Measurements from ENCODE around the gene CUL2. TPM values are rescaled to one million over a fixed set of nuclear protein-coding genes. Genes with fewer than 3 reads are reported as not detected.
A peak's percentile ranks its signal among the peaks of the same experiment; 100 is the strongest.

The CUL2 gene
- total and polyA plus RNA-seq, 9 donors: 10.5 to 33.0 (median 23.6) TPM

- DNase-seq: no peak
- Histone ChIP-seq H3K27me3 (no peaks in the 10 kb centered on the region), H3K27ac (no peak overlapping the region), H3K9me3 (no peaks in the 10 kb centered on the region), H3K36me3 (no peaks in the 10 kb centered on the region), H3K4me3 (no peak overlapping the region), H3K4me1 (ENCODE audit: insufficient read depth) (peaks cover 5% of the 10 kb centered on the region)
- WGBS, 3 donors: 90 to 94% (median 92%) methylated on average over 2 of the region's 2 CpGs
- TF ChIP-seq POLR2A (IDR thresholded peaks at IDR 0.05) (no peak), EP300 (IDR thresholded peaks at IDR 0.05) (no peak), CTCF (IDR thresholded peaks at IDR 0.05) (no peak)
- intact Hi-C loops (cut with DNase I): no loop called here
These were observed 42.6 kb upstream of the CUL2 start for GRCh38 chr10:35132727-35133126.

- intact Hi-C loops (cut with DNase I): no loop called here
- no peak overlapping the region for H3K27ac ChIP-seq
- TF ChIP-seq POLR2A (IDR thresholded peaks at IDR 0.05) (no peak), CTCF (IDR thresholded peaks at IDR 0.05) (no peak), EP300 (IDR thresholded peaks at IDR 0.05) (no peak)
- peaks cover 5% of the 10 kb centered on the region for H3K4me1 ChIP-seq (ENCODE audit: insufficient read depth)
- DNase-seq: no peak
- no peaks in the 10 kb centered on the region for H3K27me3 ChIP-seq
- 69 to 75% (median 70%) methylated on average over 4 of the region's 4 CpGs for WGBS, 3 donors
- no peaks in the 10 kb centered on the region for H3K36me3 ChIP-seq
- no peaks in the 10 kb centered on the region for H3K9me3 ChIP-seq
- H3K4me3 ChIP-seq: no peak overlapping the region
These were observed 40.5 kb upstream of the CUL2 start for GRCh38 chr10:35130663-35131062.

- 95 to 100% (median 98%) methylated on average over 1 of the region's 1 CpG for WGBS, 3 donors
- intact Hi-C loops (cut with DNase I): loop anchor here in 1 of 4 donors (5.0 to 10.0 kb wide), 2 partner anchors 68 to 506 kb away; no protein-coding TSS in a partner anchor
- Histone ChIP-seq H3K27ac (no peak overlapping the region), H3K4me1 (ENCODE audit: insufficient read depth) (peaks cover 5% of the 10 kb centered on the region), H3K9me3 (no peaks in the 10 kb centered on the region), H3K27me3 (no peaks in the 10 kb centered on the region), H3K4me3 (no peak overlapping the region), H3K36me3 (no peaks in the 10 kb centered on the region)
- TF ChIP-seq CTCF (IDR thresholded peaks at IDR 0.05): no peak
- no peak for TF ChIP-seq POLR2A (IDR thresholded peaks at IDR 0.05)
- no peak for TF ChIP-seq EP300 (IDR thresholded peaks at IDR 0.05)
- no peak for DNase-seq
These were observed 39.1 kb upstream of the CUL2 start for GRCh38 chr10:35129185-35129674.

GRCh38 chr10:35127289-35127891 lies 37.2 kb upstream of the CUL2 start:
- DNase-seq: peak; percentile 69 to 81 (median 77)
- TF ChIP-seq EP300 (IDR thresholded peaks at IDR 0.05) (no peak), POLR2A (IDR thresholded peaks at IDR 0.05) (no peak), CTCF (IDR thresholded peaks at IDR 0.05) (no peak)
- no peaks in the 10 kb centered on the region for H3K36me3 ChIP-seq
- peaks cover 5% of the 10 kb centered on the region for H3K4me1 ChIP-seq (ENCODE audit: insufficient read depth)
- H3K27me3 ChIP-seq: no peaks in the 10 kb centered on the region
- peak overlapping the region; percentile 57 for H3K4me3 ChIP-seq
- H3K27ac ChIP-seq: peak overlapping the region; percentile 99
- no peaks in the 10 kb centered on the region for H3K9me3 ChIP-seq
- WGBS, 3 donors: 0 to 2% (median 0%) methylated on average over 30 to 56 of the region's 56 CpGs
- intact Hi-C loops (cut with DNase I): loop anchor here in 1 of 4 donors (5.0 to 10.0 kb wide), 2 partner anchors 70 to 507 kb away; no protein-coding TSS in a partner anchor
